CD14-positive monocyte (primary cell): ENCODE results near the gene FHOD3. TPM values are rescaled to one million over a fixed set of nuclear protein-coding genes. Genes with fewer than 3 reads are reported as not detected.

Experiments
- DNase-seq, 3 donors: peaks; one replicate each; pipeline ENCODE4 v3.0.0-alpha.2; 2011 to 2022
- H2AFZ ChIP-seq: 2 replicates; pipeline ENCODE4 v1.6.0; 2012; ENCODE audit warnings: mild to moderate bottlenecking, low read depth, low read length, inconsistent platforms; ENCODE audit not compliant: insufficient read depth, poor library complexity, severe bottlenecking
- H3K27ac ChIP-seq, 2 donors: 1 replicate in 1 of 2; 2 replicates in 1 of 2; pipeline ENCODE4 v1.5.1; 2012 to 2013; ENCODE audit warnings: low read length in 2 of 2, control low read depth in 1 of 2, inconsistent platforms in 1 of 2, low read depth in 1 of 2, mild to moderate bottlenecking in 1 of 2
- H3K27me3 ChIP-seq, 2 donors: one replicate each; pipeline versions ENCODE4 v1.6.0 to v1.6.1; 2011 to 2013; ENCODE audit warnings: low read length in 2 of 2; ENCODE audit not compliant: control insufficient read depth in 2 of 2, insufficient read depth in 2 of 2
- H3K36me3 ChIP-seq, 2 donors: replicated peaks in 1 of 2; 1 replicate in 1 of 2; 2 replicates in 1 of 2; pipeline versions ENCODE4 v1.5.1 to v1.6.1; 2012 to 2013; ENCODE audit warnings: low read length in 2 of 2, control low read depth in 1 of 2, inconsistent platforms in 1 of 2, mild to moderate bottlenecking in 1 of 2; ENCODE audit not compliant: insufficient read depth in 2 of 2, control insufficient read depth in 1 of 2
- H3K4me1 ChIP-seq, 2 donors: 1 replicate in 1 of 2; 2 replicates in 1 of 2; pipeline versions ENCODE4 v1.5.1 to v1.6.1; 2012 to 2013; ENCODE audit warnings: low read length in 2 of 2, control low read depth in 1 of 2, inconsistent platforms in 1 of 2, mild to moderate bottlenecking in 1 of 2, moderate library complexity in 1 of 2; ENCODE audit not compliant: insufficient read depth in 2 of 2, control insufficient read depth in 1 of 2
- H3K4me2 ChIP-seq: replicated peaks from 2 replicates; pipeline ENCODE3; 2012; ENCODE audit warnings: low read length, moderate library complexity, mild to moderate bottlenecking; ENCODE audit not compliant: poor library complexity, severe bottlenecking; ENCODE audit errors: extremely low read depth
- H3K4me3 ChIP-seq, 3 experiments: fragments of 200-600 bp in 1 of 3; sonication (generic) in 1 of 3; replicated peaks in 1 of 3; 1 replicate in 2 of 3; 2 replicates in 1 of 3; pipeline ENCODE4 v1.5.1; 2011 to 2013; ENCODE audit warnings: low read length in 3 of 3, mild to moderate bottlenecking in 3 of 3, control low read depth in 2 of 3, low read depth in 2 of 3, inconsistent platforms in 1 of 3, moderate library complexity in 1 of 3
- H3K79me2 ChIP-seq: 2 replicates; pipeline ENCODE4 v1.6.0; 2012; ENCODE audit warnings: mild to moderate bottlenecking, control low read depth, inconsistent platforms, low read length, moderate library complexity; ENCODE audit not compliant: insufficient read depth
- H3K9ac ChIP-seq: 2 replicates; pipeline ENCODE4 v1.6.0; 2017; ENCODE audit warnings: low read length, mild to moderate bottlenecking; ENCODE audit not compliant: insufficient read depth, poor library complexity, severe bottlenecking
- H3K9me3 ChIP-seq, 2 donors: replicated peaks in 1 of 2; 1 replicate in 1 of 2; 2 replicates in 1 of 2; pipeline versions ENCODE4 v1.5.1 to v1.6.1; 2012 to 2013; ENCODE audit warnings: low read length in 2 of 2, control low read depth in 1 of 2; ENCODE audit not compliant: control insufficient read depth in 1 of 2, insufficient read depth in 1 of 2
- H4K20me1 ChIP-seq: 2 replicates; pipeline ENCODE4 v1.6.0; 2012; ENCODE audit warnings: mild to moderate bottlenecking, low read length, control low read depth, moderate library complexity; ENCODE audit not compliant: insufficient read depth
- H3K27ac Mint-ChIP-seq, 7 donors: one replicate each; pipeline ENCODE4 v1.8.0; 2020; ENCODE audit warnings: mild to moderate bottlenecking in 7 of 7, mixed read lengths in 7 of 7, moderate library complexity in 6 of 7, inconsistent platforms in 2 of 7
- H3K27me3 Mint-ChIP-seq, 3 donors: one replicate each; pipeline ENCODE4 v1.8.0; 2021 to 2022; ENCODE audit warnings: low read depth in 3 of 3, mild to moderate bottlenecking in 3 of 3, mixed read lengths in 3 of 3, moderate library complexity in 3 of 3, inconsistent platforms in 1 of 3
- H3K36me3 Mint-ChIP-seq, 2 donors: one replicate each; pipeline ENCODE4 v1.8.0; 2020; ENCODE audit warnings: mixed read lengths in 2 of 2, inconsistent platforms in 1 of 2, mild to moderate bottlenecking in 1 of 2
- H3K4me1 Mint-ChIP-seq: one replicate; pipeline ENCODE4 v1.8.0; 2020; ENCODE audit warnings: mild to moderate bottlenecking, mixed read lengths
- H3K4me3 Mint-ChIP-seq, 2 donors: one replicate each; pipeline ENCODE4 v1.8.0; 2020; ENCODE audit warnings: mild to moderate bottlenecking in 2 of 2, mixed read lengths in 2 of 2, moderate library complexity in 1 of 2
- H3K9me3 Mint-ChIP-seq, 7 donors: one replicate each; pipeline ENCODE4 v1.8.0; 2020 to 2022; ENCODE audit warnings: mixed read lengths in 7 of 7, mild to moderate bottlenecking in 6 of 7, moderate library complexity in 6 of 7, inconsistent platforms in 2 of 7
- CTCF ChIP-seq: fragments of 200-600 bp; IDR thresholded peaks from one replicate; pipeline ENCODE4 v1.8.0; 2022; ENCODE audit warnings: antibody characterized with exemption, mild to moderate bottlenecking
- WGBS: methylation state at CpG from one replicate; pipeline ENCODE4 v1.1.5; 2013; ENCODE audit warnings: missing lambda C conversion rate; ENCODE audit not compliant: insufficient coverage; 5-methylcytosine and 5-hydroxymethylcytosine counted together
- intact Hi-C, 2 donors: fragments of 100-400 bp; cut with micrococcal nuclease; formaldehyde crosslinking; loops; one replicate each; pipeline versions ENCODE4 v1.15.0 to v1.15.1; 2023
- polyA plus RNA-seq, 3 donors: library from polyadenylated mRNA; depleted of rRNA in 1 of 3; unstranded in 2 of 3; stranded (reverse) in 1 of 3; fragments of 300-500 nt in 2 of 3; fragments of >200 nt in 1 of 3; fragmentation: Illumina TruSeq in 2 of 3; gene quantifications; 1 replicate in 2 of 3; 2 replicates in 1 of 3; pipeline ENCODE4 v1.2.3, GENCODE V29; 2012 to 2021

The FHOD3 gene
- polyA plus RNA-seq, 3 donors = not detected

DNA sequence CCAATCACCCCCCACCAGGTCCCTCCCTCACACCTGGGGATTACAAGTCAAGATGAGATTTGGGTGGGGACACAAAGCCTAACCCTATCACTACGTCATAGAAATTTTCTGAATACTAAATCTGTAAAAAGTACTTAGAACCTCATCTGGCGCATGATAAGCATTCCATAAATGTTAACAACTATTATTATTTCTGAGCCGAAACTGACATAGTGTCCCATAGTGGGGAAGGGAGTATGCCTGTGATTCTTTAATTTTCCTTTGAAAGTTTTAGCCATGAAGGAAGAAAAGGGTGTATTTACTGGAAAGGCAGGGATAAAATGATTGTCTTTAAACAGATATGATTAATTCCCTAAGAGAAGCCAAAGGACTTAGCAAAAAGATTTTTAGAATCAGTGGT is 71.4 kb downstream of the FHOD3 start:
- H3K27me3 Mint-ChIP-seq = peaks cover 39 to 46% (median 41%) of the 10 kb centered on the region in 3 donors
- WGBS = no CpG with 5 or more reads among the region's 3 CpGs
- no peaks in the 10 kb centered on the region for H3K9me3 ChIP-seq

DNA sequence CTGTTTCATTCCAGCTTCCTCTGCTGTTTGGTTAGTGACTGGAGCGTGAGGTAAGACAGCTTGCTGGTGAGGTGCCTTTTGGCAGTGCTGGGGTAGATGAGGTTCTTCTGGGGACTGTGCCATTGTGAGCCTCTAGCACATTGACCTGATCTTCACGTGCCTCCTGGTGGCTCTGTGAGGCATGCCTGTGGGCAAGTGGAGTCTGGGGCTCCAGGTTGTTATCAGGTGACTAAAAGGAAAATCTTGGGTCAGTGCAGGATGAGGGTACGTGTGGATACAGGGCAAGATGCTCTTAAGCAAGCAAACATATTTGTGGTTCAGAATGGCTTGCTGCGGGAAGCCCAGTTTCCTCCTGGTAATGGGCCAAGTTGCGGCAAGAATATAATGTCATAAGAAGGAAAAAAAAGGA is 75.4 kb downstream of the FHOD3 start:
- no peak overlapping the region for H3K4me2 ChIP-seq
- peaks cover 31 to 64% (median 59%) of the 10 kb centered on the region in 3 donors for H3K27me3 Mint-ChIP-seq

More for the DNA sequence above, 71.4 kb downstream of the FHOD3 start:
- TF ChIP-seq CTCF = no peak
- DNase-seq = no peak
- peaks cover 17 to 18% of the 10 kb centered on the region in 2 donors for H3K27me3 ChIP-seq
- no peak overlapping the region for H3K4me3 Mint-ChIP-seq
- intact Hi-C loops = no loop called here
- H2AFZ ChIP-seq = no peak overlapping the region
- peaks cover 9% of the 10 kb centered on the region for H3K4me1 Mint-ChIP-seq
- no peaks in the 10 kb centered on the region for H3K36me3 ChIP-seq
- no peaks in the 10 kb centered on the region for H3K79me2 ChIP-seq
- H3K4me3 ChIP-seq = no peak overlapping the region
- H3K9me3 Mint-ChIP-seq = peaks cover 0 to 13% (median 6%) of the 10 kb centered on the region in 7 donors
- H3K27ac Mint-ChIP-seq = no peak overlapping the region
- H3K4me2 ChIP-seq = no peak overlapping the region
- H4K20me1 ChIP-seq = no peaks in the 10 kb centered on the region
- H3K4me1 ChIP-seq = no peaks in the 10 kb centered on the region
- H3K27ac ChIP-seq = no peak overlapping the region
- no peaks in the 10 kb centered on the region for H3K36me3 Mint-ChIP-seq
- no peak overlapping the region for H3K9ac ChIP-seq

More for the DNA sequence above, 75.4 kb downstream of the FHOD3 start:
- 0% methylated on average over 3 of the region's 5 CpGs for WGBS
- Mint-ChIP-seq H3K36me3 (no peaks in the 10 kb centered on the region), H3K9me3 (peaks cover 0 to 13% (median 6%) of the 10 kb centered on the region in 7 donors), H3K4me3 (peak overlapping the region in 1 of 2 donors; percentile 58), H3K27ac (peak overlapping the region in 1 of 7 donors; percentile 20), H3K4me1 (peaks cover 9% of the 10 kb centered on the region)
- Histone ChIP-seq H3K79me2 (no peaks in the 10 kb centered on the region), H3K36me3 (no peaks in the 10 kb centered on the region), H4K20me1 (no peaks in the 10 kb centered on the region), H3K9ac (no peak overlapping the region), H3K27ac (no peak overlapping the region), H3K4me1 (no peaks in the 10 kb centered on the region), H2AFZ (no peak overlapping the region), H3K4me3 (no peak overlapping the region), H3K27me3 (peaks cover 20 to 31% of the 10 kb centered on the region in 2 donors), H3K9me3 (no peaks in the 10 kb centered on the region)
- no peak for DNase-seq
- intact Hi-C loops = loop anchor here in 1 of 2 donors (10.0 kb wide), 1 partner anchor 62 kb away; no protein-coding TSS in a partner anchor
- TF ChIP-seq CTCF = no peak
